HEK293T (cell line): ENCODE measurements around the gene TMEM204.

ENCODE experiments used
- ARNT ChIP-seq: fragments of 450-650 bp; IDR thresholded peaks from 2 replicates; pipeline ENCODE4 v1.6.1; 2017; ENCODE audit warnings: mild to moderate bottlenecking
- BHLHE40 ChIP-seq: fragments of 450-650 bp; IDR thresholded peaks from 2 replicates; pipeline ENCODE4 v1.6.1; 2016; ENCODE audit warnings: mild to moderate bottlenecking, moderate library complexity, borderline replicate concordance
- CTBP1 ChIP-seq: fragments of 450-650 bp; IDR thresholded peaks from 2 replicates; pipeline ENCODE4 v1.6.1; 2016; ENCODE audit warnings: borderline replicate concordance
- FOXA1 ChIP-seq: fragments of 450-650 bp; IDR thresholded peaks from 2 replicates; pipeline ENCODE4 v1.6.1; 2016; ENCODE audit warnings: mild to moderate bottlenecking
- FOXM1 ChIP-seq: fragments of 450-650 bp; IDR thresholded peaks from 2 replicates; pipeline ENCODE4 v1.6.1; 2017; ENCODE audit warnings: mild to moderate bottlenecking, borderline replicate concordance
- HDGF ChIP-seq: fragments of 450-650 bp; IDR thresholded peaks from 2 replicates; pipeline ENCODE4 v1.6.1; 2017; ENCODE audit warnings: antibody characterized with exemption, borderline replicate concordance
- LEF1 ChIP-seq: fragments of 450-650 bp; IDR thresholded peaks from 2 replicates; pipeline ENCODE4 v1.6.1; 2017; ENCODE audit warnings: mild to moderate bottlenecking, borderline replicate concordance
- SP1 ChIP-seq: fragments of 450-650 bp; IDR thresholded peaks from 2 replicates; pipeline ENCODE4 v1.6.1; 2017
- SUZ12 ChIP-seq: fragments of 450-650 bp; IDR thresholded peaks from 2 replicates; pipeline ENCODE4 v1.6.1; 2016; ENCODE audit warnings: mild to moderate bottlenecking
- TARDBP ChIP-seq: fragments of 450-650 bp; IDR thresholded peaks from 2 replicates; pipeline ENCODE4 v1.6.1; 2016
- ZNF384 ChIP-seq: fragments of 450-650 bp; IDR thresholded peaks from 2 replicates; pipeline ENCODE4 v1.6.1; 2016

GRCh38 chr16:1502092-1503004 lies 31.1 kb upstream of the TMEM204 start:
- TF ChIP-seq FOXM1 (no peak), TARDBP (no peak), SP1 (no peak), ZNF384 (no peak), FOXA1 (no peak), SUZ12 (no peak), ARNT (no peak), CTBP1 (no peak), BHLHE40 (no peak), HDGF (no peak), LEF1 (no peak)
